ENCODE results near the gene JAKMIP1.

The JAKMIP1 gene

DNA sequence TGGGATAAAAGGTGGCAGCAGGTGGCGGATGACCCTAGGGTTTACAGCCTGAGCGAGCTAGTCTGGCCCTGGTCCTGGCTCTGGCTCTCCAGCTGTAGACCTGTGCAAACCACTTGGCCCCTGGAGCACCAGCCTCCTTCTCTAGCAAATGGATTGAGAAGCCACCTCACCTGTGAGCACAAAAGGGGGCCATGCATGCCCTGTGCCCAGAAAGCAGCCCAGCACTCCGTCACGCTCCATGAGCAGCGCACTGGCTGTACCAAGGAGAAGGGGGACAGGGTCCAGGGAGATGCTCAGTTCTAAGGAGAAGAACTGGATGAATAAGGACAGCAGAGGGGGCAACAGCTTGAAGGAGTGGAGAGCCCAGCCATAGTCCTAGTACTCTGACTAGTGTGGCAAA lies 135.2 kb downstream of the JAKMIP1 start:
- peaks cover 23% of the 10 kb centered on the region for H3K36me3 Mint-ChIP-seq (ENCODE audit: low read depth)
- peaks cover 11% of the 10 kb centered on the region for H3K27me3 Mint-ChIP-seq
- no peak for DNase-seq
- no peak overlapping the region for H3K27ac Mint-ChIP-seq
- H3K9me3 Mint-ChIP-seq, result peaks cover 4% of the 10 kb centered on the region
- no peak overlapping the region for H3K4me3 Mint-ChIP-seq
- no peaks in the 10 kb centered on the region for H3K4me1 Mint-ChIP-seq (ENCODE audit: low read depth)

- peaks cover 11% of the 10 kb centered on the region for H3K27me3 Mint-ChIP-seq
- H3K9me3 Mint-ChIP-seq, result peaks cover 10% of the 10 kb centered on the region
- no peak overlapping the region for H3K27ac Mint-ChIP-seq
- DNase-seq, result no peak
- H3K36me3 Mint-ChIP-seq (ENCODE audit: low read depth), result peaks cover 27% of the 10 kb centered on the region
- H3K4me3 Mint-ChIP-seq, result no peak overlapping the region
- no peaks in the 10 kb centered on the region for H3K4me1 Mint-ChIP-seq (ENCODE audit: low read depth)
Measured at GRCh38 chr4:6064383-6064782, 136.0 kb downstream of the JAKMIP1 start.

GRCh38 chr4:6063684-6064083 lies 136.7 kb downstream of the JAKMIP1 start:
- no peak overlapping the region for H3K4me3 Mint-ChIP-seq
- H3K4me1 Mint-ChIP-seq (ENCODE audit: low read depth), result no peaks in the 10 kb centered on the region
- peaks cover 8% of the 10 kb centered on the region for H3K27me3 Mint-ChIP-seq
- DNase-seq, result no peak
- H3K36me3 Mint-ChIP-seq (ENCODE audit: low read depth), result peaks cover 29% of the 10 kb centered on the region
- H3K9me3 Mint-ChIP-seq, result peaks cover 16% of the 10 kb centered on the region
- H3K27ac Mint-ChIP-seq, result no peak overlapping the region

DNA sequence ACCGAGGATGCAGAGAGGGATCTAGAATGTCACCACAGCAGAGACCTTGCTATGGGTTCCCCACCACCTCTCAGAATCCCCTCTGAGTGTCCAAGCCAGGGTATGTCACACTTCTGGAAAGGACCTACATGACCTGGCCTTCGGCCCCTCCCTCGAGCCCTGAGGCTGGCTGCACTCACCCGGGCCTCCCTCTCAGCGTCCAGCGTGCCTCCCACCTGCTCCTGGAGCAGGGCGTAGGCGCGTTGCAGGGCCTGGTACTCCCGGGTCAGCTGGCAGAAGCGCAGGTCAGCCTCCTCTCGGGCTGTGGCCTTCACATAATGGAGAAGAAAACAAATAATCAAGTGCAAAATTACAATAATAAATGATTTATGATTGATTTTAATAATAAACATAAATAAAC lies 138.2 kb downstream of the JAKMIP1 start:
- peaks cover 22% of the 10 kb centered on the region for H3K9me3 Mint-ChIP-seq
- H3K27me3 Mint-ChIP-seq, result peaks cover 3% of the 10 kb centered on the region
- no peak overlapping the region for H3K4me3 Mint-ChIP-seq
- H3K36me3 Mint-ChIP-seq (ENCODE audit: low read depth), result peaks cover 35% of the 10 kb centered on the region
- DNase-seq, result no peak
- no peak overlapping the region for H3K27ac Mint-ChIP-seq
- no peaks in the 10 kb centered on the region for H3K4me1 Mint-ChIP-seq (ENCODE audit: low read depth)

- Mint-ChIP-seq H3K27ac (no peak overlapping the region), H3K9me3 (peaks cover 25% of the 10 kb centered on the region), H3K36me3 (ENCODE audit: low read depth) (peaks cover 35% of the 10 kb centered on the region), H3K4me1 (ENCODE audit: low read depth) (no peaks in the 10 kb centered on the region), H3K4me3 (no peak overlapping the region), H3K27me3 (no peaks in the 10 kb centered on the region)
- DNase-seq, result no peak
Measured at GRCh38 chr4:6059375-6059805, 141.0 kb downstream of the JAKMIP1 start.

- H3K9me3 Mint-ChIP-seq, result peaks cover 25% of the 10 kb centered on the region
- peaks cover 34% of the 10 kb centered on the region for H3K36me3 Mint-ChIP-seq (ENCODE audit: low read depth)
- no peak for DNase-seq
- H3K27ac Mint-ChIP-seq, result no peak overlapping the region
- H3K27me3 Mint-ChIP-seq, result no peaks in the 10 kb centered on the region
- no peaks in the 10 kb centered on the region for H3K4me1 Mint-ChIP-seq (ENCODE audit: low read depth)
- H3K4me3 Mint-ChIP-seq, result no peak overlapping the region
Measured at GRCh38 chr4:6058531-6059374, 141.6 kb downstream of the JAKMIP1 start.

DNA sequence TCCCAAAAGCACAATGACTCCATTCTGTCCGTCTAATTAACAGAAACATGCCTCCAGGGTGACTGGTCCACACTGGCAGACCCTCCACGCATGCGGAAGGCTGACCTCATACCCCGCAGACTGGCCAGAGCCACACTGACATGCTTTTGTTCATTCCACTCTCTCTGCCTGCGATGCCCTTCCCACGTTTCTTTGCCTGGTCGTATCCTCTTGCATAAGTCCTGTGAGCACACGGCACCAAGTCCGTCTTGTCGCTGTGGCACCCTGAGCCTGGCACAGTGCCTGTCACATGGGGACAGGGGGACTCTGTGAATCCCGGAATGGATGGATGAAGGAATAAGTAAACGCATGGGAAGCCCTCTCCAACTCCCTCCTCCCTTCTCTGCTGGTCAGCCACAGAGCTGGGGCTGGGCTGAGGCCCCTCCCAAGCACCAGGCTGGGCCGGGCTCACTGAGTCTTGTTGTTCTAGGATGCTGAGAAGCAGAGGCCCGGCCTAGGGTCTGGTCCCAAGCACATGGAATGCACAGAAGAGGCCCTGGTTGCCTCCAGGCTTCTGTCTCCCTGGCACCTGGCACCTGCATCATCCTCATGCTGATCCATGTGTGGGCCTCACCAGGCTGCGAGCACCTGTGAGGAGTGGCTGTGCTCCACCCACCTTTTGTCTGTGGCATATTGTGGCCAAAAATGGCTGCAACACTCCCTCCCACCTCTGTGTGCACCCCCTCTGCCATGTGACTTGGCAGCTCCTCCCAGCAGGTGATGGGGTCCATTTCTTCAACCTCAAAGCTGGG lies 143.2 kb downstream of the JAKMIP1 start:
- H3K27ac Mint-ChIP-seq, result no peak overlapping the region
- H3K36me3 Mint-ChIP-seq (ENCODE audit: low read depth), result peaks cover 23% of the 10 kb centered on the region
- H3K4me1 Mint-ChIP-seq (ENCODE audit: low read depth), result no peaks in the 10 kb centered on the region
- H3K4me3 Mint-ChIP-seq, result no peak overlapping the region
- no peaks in the 10 kb centered on the region for H3K27me3 Mint-ChIP-seq
- DNase-seq, result no peak
- H3K9me3 Mint-ChIP-seq, result peaks cover 25% of the 10 kb centered on the region

DNA sequence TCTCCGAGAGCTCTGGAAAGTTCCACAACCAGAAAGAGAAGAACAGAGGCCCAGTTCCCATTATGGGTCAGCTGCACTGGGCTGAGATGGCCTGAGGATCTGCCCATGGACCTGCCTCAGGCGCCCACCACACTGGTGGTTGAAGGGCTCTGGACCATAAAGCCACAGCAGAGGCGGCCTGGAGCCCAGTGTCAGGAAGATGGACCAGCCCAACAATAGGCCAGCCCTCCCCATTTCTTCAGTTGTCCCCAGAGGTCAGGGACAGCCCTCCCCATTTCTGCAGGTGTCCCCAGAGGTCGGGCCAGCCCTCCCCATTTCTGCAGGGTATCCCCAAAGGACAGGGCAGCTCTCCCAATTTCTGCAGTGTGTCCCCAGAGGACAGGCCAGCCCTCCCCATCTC lies 144.9 kb downstream of the JAKMIP1 start:
- Mint-ChIP-seq H3K9me3 (peaks cover 24% of the 10 kb centered on the region), H3K27ac (no peak overlapping the region), H3K4me3 (no peak overlapping the region), H3K4me1 (ENCODE audit: low read depth) (no peaks in the 10 kb centered on the region), H3K36me3 (ENCODE audit: low read depth) (peaks cover 14% of the 10 kb centered on the region), H3K27me3 (no peaks in the 10 kb centered on the region)
- DNase-seq, result no peak

GRCh38 chr4:6055030-6055429 lies 145.3 kb downstream of the JAKMIP1 start:
- Mint-ChIP-seq H3K4me3 (no peak overlapping the region), H3K4me1 (ENCODE audit: low read depth) (no peaks in the 10 kb centered on the region), H3K27ac (no peak overlapping the region), H3K27me3 (no peaks in the 10 kb centered on the region), H3K36me3 (ENCODE audit: low read depth) (peaks cover 11% of the 10 kb centered on the region), H3K9me3 (peaks cover 20% of the 10 kb centered on the region)
- DNase-seq, result no peak

DNA sequence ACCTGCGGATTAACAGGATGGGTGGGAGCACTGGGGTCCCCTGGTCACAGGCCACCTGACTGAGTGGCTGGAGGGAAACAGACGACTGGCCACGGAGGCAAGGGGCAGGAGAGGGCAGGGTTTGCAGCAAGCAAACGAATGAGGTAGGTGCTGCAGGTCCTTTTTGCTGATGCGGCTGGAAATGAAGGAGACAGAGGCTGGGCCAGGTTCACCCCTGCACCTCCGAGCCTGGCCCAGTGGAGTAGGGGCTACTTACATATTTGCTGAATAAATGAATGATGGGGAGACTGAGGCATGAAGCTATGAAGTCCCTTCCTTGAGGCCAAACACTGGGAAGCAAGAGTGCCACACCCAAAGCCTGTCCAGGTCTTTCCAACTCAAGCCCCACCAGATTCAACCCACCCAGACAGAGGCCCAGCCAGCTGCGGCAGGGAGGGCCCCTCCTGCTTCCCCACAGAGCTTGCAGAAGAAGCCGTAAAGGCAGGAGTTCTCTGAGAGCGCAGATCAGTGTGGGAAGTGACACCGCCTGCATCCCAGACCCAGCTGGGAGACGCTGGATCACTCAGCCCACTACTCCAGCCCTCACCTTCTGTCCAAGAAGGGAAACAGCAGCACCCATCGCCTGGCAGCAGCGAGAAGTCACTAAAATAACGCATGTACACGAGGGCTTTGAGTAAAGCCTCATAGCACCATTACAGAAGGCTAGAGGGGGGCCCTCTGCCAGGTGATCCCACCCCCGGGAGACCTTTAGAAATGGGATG lies 146.0 kb downstream of the JAKMIP1 start:
- Mint-ChIP-seq H3K4me1 (ENCODE audit: low read depth) (no peaks in the 10 kb centered on the region), H3K36me3 (ENCODE audit: low read depth) (peaks cover 8% of the 10 kb centered on the region), H3K4me3 (no peak overlapping the region), H3K27me3 (no peaks in the 10 kb centered on the region), H3K27ac (no peak overlapping the region), H3K9me3 (peaks cover 15% of the 10 kb centered on the region)
- no peak for DNase-seq

GRCh38 chr4:6052679-6053078 lies 147.7 kb downstream of the JAKMIP1 start:
- Mint-ChIP-seq H3K36me3 (ENCODE audit: low read depth) (no peaks in the 10 kb centered on the region), H3K4me3 (no peak overlapping the region), H3K27ac (no peak overlapping the region), H3K4me1 (ENCODE audit: low read depth) (no peaks in the 10 kb centered on the region), H3K9me3 (peaks cover 4% of the 10 kb centered on the region), H3K27me3 (no peaks in the 10 kb centered on the region)
- no peak for DNase-seq

GRCh38 chr4:6050551-6050950 lies 149.8 kb downstream of the JAKMIP1 start:
- Mint-ChIP-seq H3K36me3 (ENCODE audit: low read depth) (no peaks in the 10 kb centered on the region), H3K4me3 (no peak overlapping the region), H3K27me3 (no peaks in the 10 kb centered on the region), H3K27ac (no peak overlapping the region), H3K4me1 (ENCODE audit: low read depth) (no peaks in the 10 kb centered on the region), H3K9me3 (no peaks in the 10 kb centered on the region)
- DNase-seq, result no peak

GRCh38 chr4:6049985-6050384 lies 150.4 kb downstream of the JAKMIP1 start:
- Mint-ChIP-seq H3K4me1 (ENCODE audit: low read depth) (no peaks in the 10 kb centered on the region), H3K4me3 (no peak overlapping the region), H3K27ac (no peak overlapping the region), H3K9me3 (no peaks in the 10 kb centered on the region), H3K27me3 (peaks cover 3% of the 10 kb centered on the region), H3K36me3 (ENCODE audit: low read depth) (no peaks in the 10 kb centered on the region)
- DNase-seq, result no peak

- Mint-ChIP-seq H3K27me3 (peaks cover 8% of the 10 kb centered on the region), H3K4me3 (no peak overlapping the region), H3K36me3 (ENCODE audit: low read depth) (no peaks in the 10 kb centered on the region), H3K9me3 (no peaks in the 10 kb centered on the region), H3K27ac (no peak overlapping the region), H3K4me1 (ENCODE audit: low read depth) (no peaks in the 10 kb centered on the region)
- no peak for DNase-seq
Measured at GRCh38 chr4:6049278-6049677, 151.1 kb downstream of the JAKMIP1 start.
